GF-D8 (cell line): ENCODE measurements around the gene LRRIQ4.

Source experiments
- DNase-seq: peaks from one replicate; lab custom pipeline; 2025; lab: John Stamatoyannopoulos, UW

Gene LRRIQ4

GRCh38 chr3:169812332-169813235, at the start of gene LRRIQ4, which contains the start of gene LRRC34:
TSS of gene LRRIQ4 (plus strand) at chr3:169812870. CDS start at chr3:169821922, 9,052 bp downstream.
TSS of gene LRRC34 (minus strand) at chr3:169812904. CDS start at chr3:169812548, 356 bp downstream.
- DNase-seq, result peak; percentile 90

GRCh38 chr3:169764312-169764881, 48.3 kb upstream of the LRRIQ4 start:
- peak; percentile 64 for DNase-seq

DNA sequence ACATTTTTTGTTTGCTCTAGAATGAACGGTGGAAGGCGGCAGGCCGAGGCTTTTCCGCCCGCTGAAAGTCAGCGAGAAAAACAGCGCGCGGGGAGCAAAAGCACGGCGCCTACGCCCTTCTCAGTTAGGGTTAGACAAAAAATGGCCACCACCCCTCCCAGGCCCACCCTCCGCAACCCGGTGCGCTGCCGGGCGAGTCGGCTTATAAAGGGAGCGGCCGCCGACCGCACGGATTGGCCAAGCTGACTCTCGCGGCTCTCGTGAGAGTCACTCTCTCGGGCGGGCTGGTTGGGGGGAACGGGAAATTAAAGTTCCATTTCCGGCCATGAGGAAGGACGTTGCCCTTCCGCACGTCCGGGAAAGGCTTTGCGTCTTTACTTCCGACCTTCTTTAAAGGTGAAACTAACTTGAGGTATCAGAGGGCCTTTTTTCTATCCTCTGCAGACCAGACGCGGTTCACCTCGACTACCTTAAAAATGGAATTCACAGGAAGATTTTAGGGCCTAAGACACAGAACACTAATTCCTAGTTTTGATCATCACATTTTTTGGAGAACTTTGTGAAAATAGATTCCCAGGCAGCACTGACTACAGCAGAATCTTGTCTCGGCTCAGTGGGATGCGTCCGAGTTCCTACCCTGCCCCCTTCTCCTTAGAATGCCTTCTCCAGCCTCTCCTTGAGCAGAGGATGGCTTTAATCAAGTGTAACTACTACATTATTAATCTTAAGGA, 47.6 kb upstream of the LRRIQ4 start, which contains the start of gene TERC:
Gene TERC (minus strand): TSS at position 179 of the 731 bp plus-strand sequence.
- DNase-seq, result peak; percentile 71

GRCh38 chr3:169769287-169770181, 43.1 kb upstream of the LRRIQ4 start, which contains the start of gene ACTRT3:
TSS of gene ACTRT3 (minus strand) at chr3:169769561. CDS start at chr3:169769520, 41 bp downstream.
- DNase-seq, result no peak

DNA sequence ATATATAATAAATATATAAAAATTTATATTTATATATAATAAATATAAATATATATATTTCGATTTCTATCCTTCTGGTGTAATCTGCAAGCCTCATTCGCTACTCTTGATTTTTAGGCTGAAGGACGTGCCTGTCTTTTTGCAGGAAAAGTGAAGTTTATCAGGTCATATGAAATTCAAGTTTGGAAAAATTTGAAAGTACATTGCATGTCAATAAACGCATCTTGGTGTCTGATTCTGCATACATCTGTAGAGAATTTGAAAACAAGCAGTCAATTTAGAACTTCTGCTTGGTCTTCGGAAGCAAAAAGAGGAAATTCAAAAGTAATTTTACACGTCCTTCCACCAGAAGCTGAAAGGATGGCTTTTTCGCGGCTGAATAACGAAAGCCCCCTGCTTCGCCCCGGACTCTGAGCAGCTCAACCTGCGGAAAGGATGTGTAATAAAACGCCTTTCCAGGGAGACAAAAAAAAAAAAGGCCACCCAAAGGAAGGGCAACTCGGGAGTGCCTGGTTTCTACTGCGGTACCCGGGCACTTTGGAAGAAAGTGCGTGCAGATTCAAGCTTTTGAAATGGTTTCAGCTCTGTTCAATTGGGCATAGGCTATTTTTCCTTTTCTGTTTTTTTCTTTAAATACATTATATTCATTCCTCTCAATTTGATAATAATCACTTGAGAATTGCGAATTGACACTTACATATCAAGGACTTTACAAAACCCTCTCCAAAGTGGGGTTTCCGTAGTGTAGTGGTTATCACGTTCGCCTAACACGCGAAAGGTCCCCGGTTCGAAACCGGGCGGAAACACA, 41.0 kb upstream of the LRRIQ4 start:
- DNase-seq, result peak; percentile 84

DNA sequence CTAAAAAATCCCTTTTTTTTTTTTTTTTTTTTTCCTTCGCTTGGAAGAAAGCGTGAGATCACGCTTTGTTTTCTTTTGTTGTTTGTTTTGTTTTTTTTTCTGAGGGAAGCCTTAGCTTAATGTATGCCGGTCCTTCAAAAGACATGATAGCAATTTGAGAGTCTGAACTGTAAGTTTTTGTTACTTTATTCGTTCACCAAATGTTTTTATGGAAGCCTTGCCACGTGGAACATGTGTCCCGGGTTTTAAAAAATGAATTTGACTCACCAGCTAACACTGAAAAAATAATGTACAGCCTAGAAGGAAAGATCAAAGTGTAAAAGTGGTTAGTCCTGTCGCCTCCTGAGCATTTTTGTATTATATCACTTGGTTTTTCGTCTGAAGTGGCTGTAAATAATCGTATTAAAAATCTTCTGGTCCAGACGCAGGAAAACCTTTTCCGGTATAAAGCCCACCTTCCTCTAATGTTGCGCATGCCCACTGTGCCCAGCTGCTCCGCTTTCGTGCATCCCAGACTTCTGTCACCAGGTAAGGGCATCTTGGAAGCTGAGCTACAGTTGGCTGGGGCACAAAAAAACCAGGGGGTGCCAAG, 40.3 kb upstream of the LRRIQ4 start:
- DNase-seq, result peak; percentile 56

- peak; percentile 71 for DNase-seq
These were observed 39.5 kb upstream of the LRRIQ4 start, which contains the start of gene MYNN for GRCh38 chr3:169772897-169773816. TSS of gene MYNN (plus strand) at chr3:169773396. CDS start at chr3:169774296, 900 bp downstream.

GRCh38 chr3:169774186-169774585, 38.5 kb upstream of the LRRIQ4 start:
- DNase-seq, result no peak

- DNase-seq, result no peak
These were observed 34.8 kb upstream of the LRRIQ4 start for GRCh38 chr3:169777822-169778221.

GRCh38 chr3:169780742-169781141, 31.9 kb upstream of the LRRIQ4 start:
- DNase-seq, result no peak

DNA sequence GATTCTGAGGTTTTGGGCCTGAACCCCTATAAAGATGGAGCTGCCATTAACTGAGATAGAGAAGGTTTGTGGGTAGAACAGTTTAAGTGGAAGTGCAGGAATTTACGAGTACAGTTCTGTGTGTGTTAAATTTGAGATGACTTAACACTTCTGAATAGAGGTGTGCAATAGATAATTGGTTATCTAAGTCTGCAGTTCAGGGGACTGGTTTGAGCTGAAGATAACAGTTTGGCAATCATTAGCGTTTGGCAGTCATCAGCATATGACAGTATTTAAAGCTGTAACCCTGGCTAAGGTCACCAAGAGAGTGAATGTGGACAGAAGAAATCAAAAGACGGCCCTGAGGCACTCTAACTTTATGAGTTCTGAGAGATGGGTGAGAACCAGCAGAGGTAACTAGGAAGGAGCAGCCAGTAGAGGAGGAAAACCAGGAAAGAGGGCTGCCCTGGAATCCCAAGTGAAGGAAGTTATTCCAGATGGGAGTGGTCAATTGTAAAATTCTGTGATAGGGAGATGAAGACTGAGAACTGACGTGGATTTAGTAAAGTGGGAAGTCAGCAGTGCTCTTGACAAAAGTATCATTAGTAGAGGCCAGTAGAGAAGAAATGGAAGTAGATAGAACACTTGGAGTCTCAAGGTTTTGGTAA, 31.3 kb upstream of the LRRIQ4 start:
- DNase-seq, result no peak

DNA sequence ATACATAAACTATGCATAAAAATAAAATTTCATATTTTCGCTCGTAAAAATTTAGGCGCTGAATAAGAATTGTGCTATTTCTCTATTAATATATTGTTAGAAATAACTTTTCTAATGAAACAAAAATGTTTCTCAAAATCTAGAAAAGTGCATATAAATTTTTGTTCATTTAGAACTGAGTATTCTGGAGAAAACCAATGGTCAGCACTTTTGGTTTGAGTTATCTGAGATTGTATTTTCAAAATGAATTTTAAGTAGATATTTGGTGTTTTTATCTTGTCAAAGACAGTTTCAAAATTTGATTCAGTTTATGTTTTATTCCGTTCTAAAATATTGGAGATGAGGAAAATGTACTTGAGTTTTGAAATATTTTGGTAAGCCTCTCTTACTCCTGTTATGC, 25.6 kb upstream of the LRRIQ4 start:
- no peak for DNase-seq

DNA sequence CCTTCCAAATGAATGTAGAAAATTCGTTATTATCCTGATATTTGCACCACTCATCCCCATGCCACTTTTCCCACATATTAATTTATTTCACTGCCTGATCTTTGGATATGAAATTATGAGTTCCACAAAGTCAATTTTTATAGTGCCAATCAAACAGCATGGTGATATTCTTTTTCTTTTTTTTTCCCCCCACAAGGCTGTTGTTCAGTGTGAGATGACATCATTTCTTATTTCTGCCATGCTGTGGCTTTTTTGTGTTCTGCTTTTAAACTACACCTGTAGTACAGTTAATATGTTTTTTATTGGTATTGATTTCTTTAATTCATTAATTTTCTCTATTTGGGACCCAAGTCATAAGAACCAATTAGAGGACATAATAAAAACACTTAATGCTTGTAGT, 24.9 kb upstream of the LRRIQ4 start:
- DNase-seq, result no peak

DNA sequence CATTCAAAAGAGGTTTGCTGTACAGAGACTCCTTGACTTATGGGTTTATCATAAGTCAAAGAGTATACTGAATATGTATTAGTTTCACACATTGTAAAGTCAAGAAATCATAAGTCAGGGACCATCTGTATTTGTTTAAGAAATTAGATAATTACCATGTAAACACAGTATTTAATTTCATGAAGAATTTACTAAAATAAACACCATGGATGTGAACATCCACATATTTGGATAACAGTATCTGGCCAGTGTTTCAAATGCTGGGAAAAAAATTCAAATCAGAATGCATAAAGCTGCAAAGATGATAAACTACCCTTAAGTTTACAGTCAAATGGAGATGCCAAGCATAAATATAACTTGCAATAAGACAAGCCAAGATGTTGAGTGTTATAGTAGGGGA, 22.5 kb upstream of the LRRIQ4 start:
- no peak for DNase-seq

DNA sequence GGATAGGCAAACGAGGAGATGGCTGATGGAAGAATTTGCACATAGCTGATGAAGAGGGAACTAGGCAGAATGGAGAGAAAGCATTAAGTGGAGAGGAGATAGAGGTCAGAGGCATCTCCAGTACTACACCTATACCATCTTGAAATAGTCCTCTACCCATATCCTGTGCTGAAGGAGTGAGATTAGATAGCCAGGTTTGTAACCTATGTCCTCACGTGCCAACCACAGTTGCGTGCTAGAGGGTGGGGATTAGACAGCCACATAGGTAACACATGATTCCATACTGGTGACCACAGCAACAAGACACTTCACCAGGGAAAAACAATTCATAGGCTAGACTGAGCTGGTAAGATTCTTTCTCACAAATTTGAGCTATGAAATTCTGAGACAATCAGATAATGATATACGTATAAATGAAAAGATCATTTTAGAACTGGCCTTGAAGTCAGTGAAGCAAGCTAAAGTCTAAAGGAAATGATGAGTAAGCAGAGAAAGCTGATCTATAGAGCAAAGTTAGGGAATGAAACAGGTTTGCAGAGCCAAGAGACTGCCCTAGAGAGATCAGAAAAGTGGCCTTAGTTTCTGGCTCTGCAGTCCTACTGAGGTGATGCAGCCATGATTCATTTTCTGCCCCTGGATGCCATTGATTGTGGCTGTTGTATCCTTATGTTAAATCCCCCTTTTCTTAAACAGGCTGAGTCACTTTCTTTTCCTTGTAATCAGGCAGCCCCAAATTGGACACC, 21.8 kb upstream of the LRRIQ4 start:
- no peak for DNase-seq

DNA sequence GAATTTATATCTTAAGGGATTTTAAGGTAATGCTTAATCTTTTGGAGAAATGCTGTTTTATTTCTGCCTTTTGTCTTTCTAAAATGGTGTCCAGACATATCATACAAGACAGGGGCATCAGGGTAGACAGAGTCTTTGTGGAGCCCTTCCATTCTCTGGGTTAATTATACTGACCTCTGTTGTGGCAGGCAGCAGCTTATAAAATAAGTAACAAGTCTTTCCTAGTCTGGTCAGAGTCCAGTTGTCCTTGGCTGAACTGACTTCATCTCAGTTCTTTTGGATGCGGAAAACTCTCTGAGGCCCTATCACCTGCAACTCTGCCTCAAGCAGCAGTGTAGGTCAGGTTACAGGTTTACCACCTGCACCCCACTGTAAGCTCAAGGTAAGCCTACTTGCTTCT, 20.3 kb upstream of the LRRIQ4 start:
- no peak for DNase-seq

- DNase-seq, result no peak
These were observed 8.0 kb upstream of the LRRIQ4 start for GRCh38 chr3:169804681-169805080.
